ENCODE measurements around the gene RNF217. TPM values are rescaled to one million over a fixed set of nuclear protein-coding genes. Genes with fewer than 3 reads are reported as not detected.

RNF217 gene
- polyA plus RNA-seq, 1 donor (not counting 4 experiments of a cell fraction or from before 2014, with no cell fraction given) = 44.0 TPM

- H3K27ac ChIP-seq (ENCODE audit: control insufficient read depth, insufficient read depth, low read length) = no peak overlapping the region
- dilution Hi-C loops (cut with MboI; ENCODE audit: extremely low pct_ligation_motif_present, low sequenced_read_pairs) = no loop called here
- H3K79me2 ChIP-seq (ENCODE audit: control insufficient read depth, insufficient read depth, low read length) = no peaks in the 10 kb centered on the region
- no peak overlapping the region for H3K4me2 ChIP-seq (ENCODE audit: control insufficient read depth, extremely low read depth, insufficient read depth, low read depth, low read length)
- DNase-seq (ENCODE audit: low read depth, low spot score) (no peak), FAIRE-seq (peak; percentile 5)
- H3K4me1 ChIP-seq (ENCODE audit: control insufficient read depth, extremely low read depth, insufficient read depth, low read length) = peaks cover 23% of the 10 kb centered on the region
- H4K20me1 ChIP-seq (ENCODE audit: control insufficient read depth, extremely low read depth, insufficient read depth, low read length) = no peaks in the 10 kb centered on the region
- no peak overlapping the region for H3K4me3 ChIP-seq (ENCODE audit: control insufficient read depth in 2 of 3, extremely low read depth in 1 of 3, insufficient read depth in 2 of 3, low read depth in 1 of 3, low read length in 3 of 3)
- H3K9me3 ChIP-seq (ENCODE audit: control insufficient read depth, low read depth, low read length) = peaks cover 8% of the 10 kb centered on the region
- no peaks in the 10 kb centered on the region for H3K9me1 ChIP-seq (ENCODE audit: control insufficient read depth, extremely low read depth, insufficient read depth, low read length)
- H3K36me3 ChIP-seq (ENCODE audit: control insufficient read depth in 2 of 2, extremely low read depth in 1 of 2, insufficient read depth in 2 of 2, low read length in 2 of 2) = no peaks in the 10 kb centered on the region
- TF ChIP-seq EZH2 (IDR thresholded peaks at IDR 0.05; ENCODE audit: low read length) (no peak), CTCF (optimal IDR thresholded peaks at IDR 0.05 in 1 of 3, IDR thresholded peaks at IDR 0.05 in 1 of 3, conservative IDR thresholded peaks at IDR 0.05 in 1 of 3; ENCODE audit: extremely low read depth in 1 of 3, insufficient read depth in 2 of 3, low read length in 3 of 3) (no peak)
- no peak overlapping the region for H3K9ac ChIP-seq (ENCODE audit: control insufficient read depth, extremely low read depth, insufficient read depth, low read length)
- H3K27me3 ChIP-seq (ENCODE audit: control insufficient read depth, extremely low read depth, insufficient read depth, low read length) = no peaks in the 10 kb centered on the region
- H2AFZ ChIP-seq (ENCODE audit: control insufficient read depth, low read length) = no peak overlapping the region
These were observed 145.7 kb downstream of the RNF217 start for GRCh38 chr6:125107896-125108295.

DNA sequence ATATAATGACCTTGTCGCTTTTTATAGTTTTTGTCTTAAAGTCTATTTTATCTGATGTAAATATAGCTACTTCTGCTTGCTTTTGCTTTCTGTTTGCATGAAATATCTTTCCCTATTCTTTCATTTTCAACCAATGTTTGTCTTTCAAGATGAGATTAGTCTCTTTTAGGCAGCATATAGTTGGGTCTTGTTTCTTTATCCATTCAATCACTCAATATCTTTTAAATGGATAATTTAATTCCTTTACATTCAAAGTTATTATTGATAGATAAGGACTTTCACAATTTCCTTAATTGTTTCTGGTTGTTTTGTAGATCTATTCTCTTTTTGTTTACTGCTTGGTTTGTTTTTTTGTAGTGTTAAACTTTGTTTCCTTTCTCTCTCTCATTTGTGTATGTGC, 147.8 kb downstream of the RNF217 start:
- H2AFZ ChIP-seq (ENCODE audit: control insufficient read depth, low read length) = no peak overlapping the region
- H3K4me1 ChIP-seq (ENCODE audit: control insufficient read depth, extremely low read depth, insufficient read depth, low read length) = peaks cover 1% of the 10 kb centered on the region
- no peak overlapping the region for H3K27ac ChIP-seq (ENCODE audit: control insufficient read depth, insufficient read depth, low read length)
- H3K9me3 ChIP-seq (ENCODE audit: control insufficient read depth, low read depth, low read length) = peaks cover 8% of the 10 kb centered on the region
- H4K20me1 ChIP-seq (ENCODE audit: control insufficient read depth, extremely low read depth, insufficient read depth, low read length) = no peaks in the 10 kb centered on the region
- H3K36me3 ChIP-seq (ENCODE audit: control insufficient read depth in 2 of 2, extremely low read depth in 1 of 2, insufficient read depth in 2 of 2, low read length in 2 of 2) = no peaks in the 10 kb centered on the region
- TF ChIP-seq CTCF (optimal IDR thresholded peaks at IDR 0.05 in 1 of 3, IDR thresholded peaks at IDR 0.05 in 1 of 3, conservative IDR thresholded peaks at IDR 0.05 in 1 of 3; ENCODE audit: extremely low read depth in 1 of 3, insufficient read depth in 2 of 3, low read length in 3 of 3) = no peak
- TF ChIP-seq EZH2 (IDR thresholded peaks at IDR 0.05; ENCODE audit: low read length) = no peak
- dilution Hi-C loops (cut with MboI; ENCODE audit: extremely low pct_ligation_motif_present, low sequenced_read_pairs) = no loop called here
- no peak overlapping the region for H3K9ac ChIP-seq (ENCODE audit: control insufficient read depth, extremely low read depth, insufficient read depth, low read length)
- H3K4me2 ChIP-seq (ENCODE audit: control insufficient read depth, extremely low read depth, insufficient read depth, low read depth, low read length) = no peak overlapping the region
- no peaks in the 10 kb centered on the region for H3K27me3 ChIP-seq (ENCODE audit: control insufficient read depth, extremely low read depth, insufficient read depth, low read length)
- no peak overlapping the region for H3K4me3 ChIP-seq (ENCODE audit: control insufficient read depth in 2 of 3, extremely low read depth in 1 of 3, insufficient read depth in 2 of 3, low read depth in 1 of 3, low read length in 3 of 3)
- H3K9me1 ChIP-seq (ENCODE audit: control insufficient read depth, extremely low read depth, insufficient read depth, low read length) = no peaks in the 10 kb centered on the region
- DNase-seq (ENCODE audit: low read depth, low spot score) = no peak
- FAIRE-seq = no peak
- no peaks in the 10 kb centered on the region for H3K79me2 ChIP-seq (ENCODE audit: control insufficient read depth, insufficient read depth, low read length)
